GM21381 (cell line): ENCODE data around the gene GLI2.

ENCODE experiments used
- ATAC-seq: cut with Tn5 transposase; IDR thresholded peaks from one replicate; pipeline ENCODE4 v1.9.1; 2021; ENCODE audit warnings: mild to moderate bottlenecking, moderate library complexity; ENCODE audit not compliant: unreplicated experiment

Gene GLI2

DNA sequence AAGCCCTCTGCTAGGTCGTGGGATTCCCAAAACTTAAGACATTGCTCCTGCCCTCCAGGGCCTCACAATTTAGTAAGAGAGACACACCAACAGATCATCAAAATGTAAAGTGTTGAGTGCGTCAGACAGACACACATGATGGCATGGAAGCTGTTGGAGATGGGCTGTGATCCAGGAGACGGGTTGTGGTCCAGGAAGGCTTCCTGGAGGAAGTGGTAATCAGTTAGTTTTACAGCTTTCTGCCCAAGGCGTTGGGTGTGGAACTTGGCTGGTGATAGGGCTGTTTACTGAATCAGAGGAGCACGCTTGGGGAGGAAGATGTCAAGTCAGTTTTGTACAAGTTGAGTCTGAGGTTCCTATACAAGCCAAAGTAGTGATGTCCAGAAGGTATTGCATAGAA, 24.0 kb upstream of the GLI2 start:
- no peak for ATAC-seq

DNA sequence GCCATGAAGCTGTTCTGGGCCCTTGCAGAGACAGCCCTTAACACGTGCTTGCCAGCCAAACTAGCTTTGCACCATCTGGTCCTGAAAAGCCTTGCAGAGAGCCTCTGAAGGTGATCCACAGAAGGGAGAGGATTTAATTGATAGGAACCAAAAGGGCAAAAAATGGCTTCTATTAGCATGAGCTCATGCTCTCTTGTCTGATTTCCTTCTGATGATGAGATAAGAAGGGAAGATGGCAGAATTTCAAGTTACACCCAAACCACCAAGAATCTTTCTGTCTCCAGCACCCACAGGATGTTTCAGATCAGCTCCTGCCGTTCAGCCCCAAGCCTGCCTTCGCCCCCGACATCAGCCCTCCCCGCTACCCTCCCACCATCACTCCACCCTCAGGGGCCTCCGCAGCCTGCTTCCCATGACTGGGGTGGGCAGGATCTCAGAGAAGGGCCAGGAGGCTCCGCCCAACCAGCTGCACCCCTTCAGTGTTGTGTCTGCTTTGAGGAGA, 23.4 kb upstream of the GLI2 start:
- no peak for ATAC-seq

DNA sequence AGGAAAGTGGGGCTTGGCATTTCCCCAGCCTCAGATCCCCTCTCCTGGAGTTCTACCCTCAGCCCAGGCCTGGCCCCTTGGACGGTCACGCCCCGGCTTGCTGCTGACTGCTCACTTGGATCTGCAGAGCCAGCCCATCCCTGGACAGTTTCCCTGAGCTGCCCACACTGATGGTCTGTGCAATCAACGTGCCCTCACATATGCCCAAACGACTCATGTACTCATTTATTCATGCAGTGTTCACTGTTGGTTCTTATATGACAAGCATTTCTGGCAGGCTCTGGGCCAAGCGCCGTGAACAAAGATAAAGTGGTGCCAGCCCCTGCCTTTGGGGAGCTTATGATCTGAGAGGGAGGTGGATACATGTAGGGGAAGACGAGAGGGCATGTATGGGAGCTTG, 20.3 kb upstream of the GLI2 start:
- ATAC-seq = no peak

DNA sequence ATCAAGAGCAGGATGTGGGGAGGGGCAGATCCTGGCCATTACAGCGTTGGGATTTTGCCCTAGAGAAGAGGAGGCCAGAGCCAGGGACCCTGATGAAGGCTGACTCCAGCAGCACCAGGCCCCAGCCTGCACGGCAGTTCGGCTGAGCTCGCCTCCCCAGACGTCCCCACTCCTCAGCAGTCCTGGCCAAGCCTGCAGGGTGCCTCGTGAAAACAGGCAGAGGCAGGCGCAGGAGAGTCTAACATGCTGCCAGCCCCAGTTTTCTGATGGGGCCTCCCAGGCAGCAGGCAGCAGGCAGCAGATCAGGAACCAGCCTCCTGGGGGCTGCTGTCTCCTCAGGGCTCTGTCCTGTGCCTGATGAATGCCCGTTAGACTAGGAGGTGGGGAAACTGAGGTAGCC, 19.7 kb upstream of the GLI2 start:
- ATAC-seq = no peak

DNA sequence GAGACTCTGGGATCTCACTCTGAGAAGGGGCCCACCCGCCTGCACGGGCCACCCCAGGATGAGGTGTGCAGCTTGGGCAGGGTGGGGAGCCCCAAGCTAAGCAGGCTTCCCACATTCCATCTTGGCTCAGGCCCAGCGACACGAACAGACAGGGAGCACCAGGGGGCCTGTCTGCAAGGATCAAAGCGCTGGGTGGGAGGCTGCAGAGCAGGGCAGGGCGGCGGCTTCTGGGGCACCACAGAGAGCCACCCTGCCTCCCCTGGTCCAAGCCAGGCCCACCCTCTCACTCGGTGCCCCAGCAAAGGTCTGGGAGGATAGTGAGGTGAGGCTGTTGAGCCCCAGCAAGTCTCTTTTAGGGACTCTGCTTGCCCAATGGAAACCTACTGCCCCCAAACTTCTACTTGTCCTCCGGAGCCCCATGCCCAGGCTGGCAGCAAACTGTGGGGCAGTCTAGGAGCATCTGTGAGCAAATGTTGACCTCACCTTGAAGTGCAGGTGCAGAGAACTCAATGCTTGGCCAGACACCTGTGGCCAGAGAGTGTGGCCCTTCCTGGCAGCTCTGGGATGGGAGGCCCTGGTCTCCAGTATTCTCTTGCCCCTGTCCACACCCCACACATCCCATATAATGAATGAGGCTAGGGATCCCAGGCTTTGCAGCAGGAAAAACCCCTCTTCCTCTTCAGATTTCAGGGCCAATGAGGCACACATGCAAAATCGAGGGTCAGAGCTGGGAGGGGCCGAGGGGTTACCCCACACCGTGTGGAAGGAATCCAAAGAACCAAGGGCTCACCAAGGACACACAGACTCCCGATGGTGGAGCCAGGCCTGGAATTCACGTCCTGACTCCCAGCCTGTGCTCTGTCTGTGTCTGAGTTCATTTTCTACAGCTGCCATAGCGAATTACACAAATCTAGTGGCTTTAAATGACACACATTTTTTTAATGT, 18.8 kb upstream of the GLI2 start:
- no peak for ATAC-seq

DNA sequence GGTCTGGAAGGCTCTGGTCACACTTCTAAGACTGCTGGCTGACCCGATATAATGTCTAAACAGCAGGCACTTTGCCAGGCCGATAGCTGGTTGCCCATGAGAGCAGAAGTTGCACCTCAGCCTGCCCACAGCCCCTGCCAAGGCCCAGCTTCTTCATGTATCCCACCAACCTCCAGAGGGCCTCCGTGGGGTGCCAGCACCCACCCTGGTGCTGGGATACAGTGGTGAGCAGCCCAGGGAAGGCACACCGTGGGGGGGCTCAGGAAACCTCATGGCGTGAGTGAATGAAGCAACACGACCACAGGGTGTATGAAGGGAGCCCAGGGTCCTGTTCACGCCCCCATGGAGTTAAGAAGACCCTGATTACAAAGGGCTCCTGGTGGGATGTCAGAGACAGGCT, 16.2 kb upstream of the GLI2 start:
- ATAC-seq = no peak

DNA sequence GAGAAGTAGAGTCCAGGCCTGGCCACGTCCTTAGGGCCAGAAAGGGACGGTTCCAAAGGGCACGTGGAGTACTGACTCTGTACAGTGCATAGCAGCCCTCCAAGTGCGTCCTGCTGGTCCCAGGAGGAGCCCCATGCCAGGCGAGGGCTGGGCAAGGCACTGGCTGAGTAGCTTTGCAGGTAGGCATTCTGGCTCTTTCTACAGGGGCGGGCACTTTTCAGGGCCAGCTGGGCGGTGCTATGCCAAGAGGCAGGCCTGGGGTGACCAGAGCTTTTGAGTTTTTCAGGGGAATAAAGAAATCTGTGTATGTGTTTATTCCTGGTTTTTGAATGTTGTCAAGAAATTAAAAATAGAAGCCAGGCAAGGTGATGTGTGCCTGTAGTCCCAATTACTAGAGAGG, 15.4 kb upstream of the GLI2 start:
- no peak for ATAC-seq

DNA sequence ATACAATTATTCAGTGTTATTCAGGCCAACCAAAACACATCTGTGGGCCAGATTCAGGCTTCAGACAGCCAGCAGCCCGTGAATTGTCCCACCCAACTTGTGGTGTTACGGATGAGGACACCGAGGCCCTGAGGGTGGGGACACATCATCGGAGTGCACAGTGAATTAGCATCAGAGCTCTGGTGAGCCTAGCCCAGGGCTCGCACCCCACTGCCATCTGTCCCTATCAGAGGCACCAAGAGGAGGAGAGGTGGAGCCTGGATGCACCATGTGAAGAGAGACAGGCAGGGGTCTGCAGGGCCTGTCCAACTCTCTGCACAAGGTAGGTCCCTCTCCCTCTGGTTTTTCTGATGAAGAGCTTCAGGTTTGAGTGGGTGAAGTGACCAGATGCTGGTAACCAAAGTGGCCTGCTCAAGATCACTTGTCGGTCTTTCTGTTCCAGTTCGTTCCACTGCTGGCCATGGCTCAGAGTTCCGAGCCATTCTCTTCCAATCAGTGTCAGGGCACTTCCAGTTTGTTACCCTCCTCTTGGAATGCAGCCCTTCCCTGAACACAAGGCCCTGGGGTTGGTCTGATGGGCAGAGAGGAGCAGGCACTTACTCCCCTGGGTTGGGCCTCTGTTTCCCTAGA, 14.8 kb upstream of the GLI2 start:
- no peak for ATAC-seq

DNA sequence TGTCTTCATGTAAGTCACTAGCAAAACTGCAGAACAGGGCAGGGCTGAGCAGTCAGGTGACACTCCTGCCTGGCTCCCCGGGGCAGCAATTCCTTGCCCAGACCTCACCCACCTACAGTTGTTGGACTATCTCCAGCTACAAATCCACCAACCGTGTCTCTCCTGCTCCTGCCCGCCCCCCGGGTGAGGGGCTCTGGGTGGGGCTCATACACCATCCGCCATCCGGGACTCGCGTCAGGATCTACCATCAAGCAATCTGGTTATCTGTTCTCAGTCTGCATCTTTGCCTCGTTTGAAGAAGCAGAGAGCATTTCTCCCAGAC, 13.5 kb upstream of the GLI2 start:
- ATAC-seq = no peak

DNA sequence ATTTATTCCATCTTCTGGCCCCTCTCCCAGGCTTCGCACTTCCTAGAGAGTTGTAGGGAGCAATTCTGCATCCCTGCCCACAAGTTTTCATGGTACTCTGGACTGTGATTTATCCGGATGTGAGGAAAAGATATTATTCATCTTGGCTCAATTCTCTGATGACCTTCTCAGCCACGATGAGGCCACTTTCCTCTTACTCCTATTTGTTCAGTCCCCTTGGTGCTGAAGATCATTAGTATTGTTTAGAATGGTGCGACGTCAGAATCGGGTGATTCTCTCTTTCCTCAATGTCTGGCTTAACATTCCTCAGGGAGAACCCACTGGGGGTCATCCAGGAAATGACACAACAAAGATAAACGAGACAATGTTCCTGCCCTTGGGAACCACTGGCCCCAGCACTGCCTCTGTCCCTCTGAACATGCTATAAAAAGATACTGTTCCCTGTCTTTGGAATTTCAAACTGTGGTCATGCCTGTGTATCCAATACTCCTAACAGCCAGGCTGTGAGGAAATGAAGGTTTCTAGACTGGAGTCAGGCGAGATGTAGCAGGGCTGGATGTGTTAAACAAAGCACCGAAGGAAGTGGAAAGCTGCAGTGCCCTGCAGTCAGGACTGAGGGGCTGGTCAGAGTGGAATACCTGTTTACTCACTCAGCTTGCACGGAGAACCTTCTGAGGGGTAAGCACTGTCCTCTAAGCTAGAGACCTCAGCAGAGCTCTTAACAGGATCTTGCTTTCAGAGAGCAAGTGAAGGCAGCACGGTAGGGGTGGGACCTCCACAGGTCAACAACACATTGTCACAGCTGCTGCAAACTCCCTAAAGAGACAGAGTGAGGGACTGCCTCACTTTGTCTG, 12.9 kb upstream of the GLI2 start:
- no peak for ATAC-seq

DNA sequence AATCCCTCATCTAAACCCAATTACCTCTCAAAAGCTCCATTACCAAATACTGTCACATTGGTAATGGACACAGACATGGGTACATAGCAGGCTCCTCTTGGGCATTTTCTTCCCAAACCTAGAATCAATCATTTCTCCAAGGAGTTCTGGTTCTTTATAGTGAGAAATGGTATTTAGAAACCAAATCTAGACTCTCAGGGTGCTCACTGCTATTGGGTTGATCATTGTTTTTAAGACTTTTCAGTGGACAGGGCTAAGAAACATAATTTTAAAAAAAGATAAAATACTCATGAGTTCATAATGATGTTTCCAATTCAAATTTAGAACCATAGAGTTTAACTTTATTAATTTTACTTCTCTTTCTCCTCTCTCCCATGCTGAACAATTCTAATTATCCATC, 9.4 kb upstream of the GLI2 start:
- no peak for ATAC-seq

DNA sequence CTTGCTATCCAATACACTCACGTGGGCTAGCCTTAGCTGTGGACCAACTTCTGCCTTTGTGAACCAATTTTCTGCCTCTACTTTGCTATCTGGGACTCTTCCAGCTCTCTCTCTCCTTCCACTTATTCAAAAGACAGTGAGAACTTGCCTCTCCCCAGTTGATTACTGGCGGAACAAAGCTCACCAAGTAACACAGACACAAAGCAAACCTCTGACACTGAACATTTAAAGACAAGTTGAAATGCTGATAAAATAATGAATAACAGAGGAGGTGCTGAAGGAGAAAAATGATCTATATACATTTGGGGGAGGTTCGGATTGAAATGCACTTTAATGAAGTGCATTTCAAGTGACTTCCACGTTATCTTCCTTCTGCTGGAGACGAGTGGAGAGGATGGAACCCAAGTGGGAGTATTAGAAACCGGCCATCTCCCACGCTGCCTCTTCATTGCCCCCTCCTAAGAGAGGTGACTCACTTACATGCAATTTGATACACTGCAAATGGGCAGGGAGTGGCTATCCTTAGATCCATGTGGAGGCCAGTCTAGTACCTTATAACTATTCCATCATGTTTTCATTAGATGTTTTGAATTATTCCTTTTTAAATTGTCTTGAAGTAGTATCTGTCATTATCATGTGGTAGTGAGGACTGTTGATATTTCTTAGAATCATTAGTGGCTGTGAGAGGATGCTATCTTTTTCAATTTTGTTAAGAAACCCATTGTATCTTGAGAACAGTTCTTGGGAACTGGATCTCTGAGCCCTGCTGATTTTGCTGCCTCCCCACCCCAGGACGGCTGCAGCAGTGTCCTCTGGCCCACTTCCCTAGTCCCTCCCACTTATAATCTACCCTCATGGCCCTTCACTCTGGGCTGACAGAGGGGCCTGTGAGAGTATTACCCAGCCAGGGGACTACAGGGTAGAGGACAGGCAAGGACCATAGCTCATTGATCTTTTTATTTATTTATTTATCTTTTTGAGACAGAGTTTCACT, 6.0 kb upstream of the GLI2 start:
- ATAC-seq = no peak

DNA sequence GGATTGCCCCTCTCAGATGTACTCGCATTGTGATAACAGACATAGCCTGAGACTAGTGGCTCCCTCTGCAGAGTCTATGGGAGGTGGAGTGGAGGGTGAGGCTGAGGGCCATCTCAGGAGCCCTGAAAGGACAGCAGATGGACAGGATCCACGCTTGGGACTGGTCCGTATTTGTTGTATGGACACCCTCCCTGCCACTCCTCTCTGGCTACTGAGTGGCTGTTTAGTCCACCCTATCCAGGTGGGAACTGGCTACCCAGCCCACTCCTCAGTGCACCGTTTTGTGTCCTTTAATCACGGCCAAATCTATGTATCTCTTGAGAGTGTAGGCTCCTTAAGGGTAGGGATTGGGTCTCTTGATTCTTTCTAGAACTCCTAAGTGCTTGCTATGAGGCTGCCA, 4.5 kb upstream of the GLI2 start:
- ATAC-seq = no peak

DNA sequence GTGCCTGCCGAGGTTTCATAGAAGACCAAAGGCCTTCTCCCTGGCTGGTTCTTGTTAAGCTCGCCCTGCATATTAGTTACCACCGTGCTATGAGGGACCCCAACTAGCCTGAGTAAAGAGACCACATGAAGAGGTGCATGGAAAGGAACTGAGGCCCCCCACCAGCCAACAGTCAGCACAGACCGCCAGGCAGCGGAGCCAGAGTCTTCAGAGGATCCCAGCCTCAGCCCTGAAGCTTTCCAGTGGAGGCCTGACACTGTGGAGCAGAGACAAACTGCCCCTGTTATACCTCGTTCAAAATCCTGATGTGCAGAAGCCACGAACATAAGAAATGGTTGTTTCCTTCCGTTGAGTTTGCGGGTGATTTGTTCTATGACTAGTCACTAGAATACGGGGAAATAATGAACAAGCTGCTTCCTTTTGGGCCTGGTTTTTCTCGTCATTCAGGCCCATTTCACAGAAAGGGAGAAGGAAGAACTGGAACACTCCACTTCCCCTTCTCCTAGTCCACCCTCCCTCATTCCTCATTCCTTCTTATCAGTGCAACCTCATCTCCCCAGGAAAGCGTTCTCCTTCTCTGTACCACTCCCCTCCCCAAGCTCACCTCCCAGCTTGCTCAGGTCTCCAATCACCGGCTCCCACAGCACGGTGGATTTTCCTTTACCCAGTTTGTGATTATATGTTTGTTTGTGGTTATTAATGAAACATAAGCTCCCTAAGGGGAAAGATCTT, 3.0 kb upstream of the GLI2 start:
- no peak for ATAC-seq

DNA sequence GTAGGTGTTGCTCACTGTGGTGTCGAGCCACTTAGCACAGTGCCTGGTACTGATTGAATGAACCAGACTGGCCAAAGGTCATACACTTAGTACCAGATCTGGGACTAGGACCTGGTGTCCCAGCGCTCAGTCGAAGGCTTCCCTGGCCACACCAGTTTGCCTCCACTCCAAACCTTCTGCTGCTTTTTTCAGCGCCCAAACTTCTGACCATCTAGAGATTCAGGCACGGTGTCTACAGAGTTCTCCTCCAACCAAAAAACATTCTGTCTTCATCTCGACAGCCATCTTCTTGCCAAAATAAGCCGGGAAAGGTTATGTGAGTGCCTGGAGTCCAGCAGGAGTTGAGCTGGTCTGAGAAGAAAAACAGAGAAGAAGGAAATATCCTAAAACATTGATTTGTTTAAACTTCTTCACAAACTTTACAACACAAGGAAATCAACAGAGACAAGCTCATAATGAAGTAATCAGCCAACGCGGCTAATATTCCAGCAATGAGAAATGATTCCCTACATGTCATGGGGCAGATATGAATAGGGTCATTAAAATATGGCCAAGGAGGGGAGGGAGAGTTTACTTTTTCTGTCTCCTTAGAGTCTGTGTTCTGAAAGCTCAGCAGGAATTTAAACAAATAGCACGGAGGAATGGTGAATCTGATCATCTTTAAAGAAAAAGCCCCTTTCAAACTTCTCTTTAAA, 2.3 kb upstream of the GLI2 start:
- no peak for ATAC-seq

DNA sequence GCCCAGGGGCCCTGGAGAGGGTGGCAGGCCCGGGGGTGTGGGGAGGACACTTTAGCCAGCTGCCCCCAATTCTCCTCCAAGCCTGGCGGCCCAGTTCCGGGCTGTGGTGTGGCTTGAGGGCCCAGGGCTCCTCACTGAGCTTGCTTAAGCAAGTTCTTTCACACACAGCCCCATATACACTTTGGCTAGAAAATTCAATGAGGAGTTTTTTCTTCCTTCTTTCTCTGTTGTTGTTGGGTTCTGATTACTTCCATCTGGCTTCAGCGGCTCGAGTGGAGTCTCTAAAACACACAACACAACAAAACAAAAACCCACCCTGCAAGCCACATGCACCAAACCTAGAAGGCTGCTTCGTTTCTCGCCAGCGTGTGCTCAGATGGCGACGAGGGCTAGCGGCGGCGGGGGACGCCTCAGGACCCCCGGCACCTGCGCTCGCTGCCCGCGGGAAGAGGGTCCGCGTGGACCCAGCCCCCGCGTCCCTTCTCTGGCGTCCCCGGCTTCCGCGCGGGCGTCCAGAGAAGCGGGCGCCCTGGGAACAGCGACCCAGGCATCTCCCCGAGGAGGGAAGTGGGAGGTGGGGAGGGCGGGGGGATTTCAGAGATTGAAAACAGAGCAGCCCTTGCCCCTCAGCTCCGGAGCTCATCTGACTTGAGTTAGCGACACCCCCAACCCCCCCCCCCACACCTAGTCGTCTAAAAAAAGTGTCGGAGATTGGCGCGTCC, 577 bp upstream of the GLI2 start:
- ATAC-seq = no peak

DNA sequence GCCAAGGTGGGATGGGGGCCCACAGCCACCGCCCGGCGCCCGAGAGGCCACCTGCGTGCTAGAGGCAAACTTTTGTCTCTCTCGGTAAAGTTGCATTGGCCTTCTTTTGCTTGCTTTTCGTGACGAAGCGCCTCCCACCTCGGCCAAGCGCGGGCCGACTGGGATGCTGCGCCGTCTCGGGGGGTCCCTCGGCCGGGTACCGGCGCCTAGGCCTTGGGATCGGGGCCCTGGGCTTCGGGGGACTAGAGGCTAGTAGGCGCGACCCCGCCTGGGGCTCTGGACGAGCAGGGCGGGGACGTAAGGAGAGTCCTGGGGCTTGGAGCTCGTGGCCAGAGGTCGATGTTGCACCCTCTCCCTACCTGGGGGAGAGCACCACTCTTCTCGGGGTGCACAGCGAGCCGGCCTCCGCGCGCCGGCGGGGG, 545 bp downstream of the GLI2 start:
- no peak for ATAC-seq

DNA sequence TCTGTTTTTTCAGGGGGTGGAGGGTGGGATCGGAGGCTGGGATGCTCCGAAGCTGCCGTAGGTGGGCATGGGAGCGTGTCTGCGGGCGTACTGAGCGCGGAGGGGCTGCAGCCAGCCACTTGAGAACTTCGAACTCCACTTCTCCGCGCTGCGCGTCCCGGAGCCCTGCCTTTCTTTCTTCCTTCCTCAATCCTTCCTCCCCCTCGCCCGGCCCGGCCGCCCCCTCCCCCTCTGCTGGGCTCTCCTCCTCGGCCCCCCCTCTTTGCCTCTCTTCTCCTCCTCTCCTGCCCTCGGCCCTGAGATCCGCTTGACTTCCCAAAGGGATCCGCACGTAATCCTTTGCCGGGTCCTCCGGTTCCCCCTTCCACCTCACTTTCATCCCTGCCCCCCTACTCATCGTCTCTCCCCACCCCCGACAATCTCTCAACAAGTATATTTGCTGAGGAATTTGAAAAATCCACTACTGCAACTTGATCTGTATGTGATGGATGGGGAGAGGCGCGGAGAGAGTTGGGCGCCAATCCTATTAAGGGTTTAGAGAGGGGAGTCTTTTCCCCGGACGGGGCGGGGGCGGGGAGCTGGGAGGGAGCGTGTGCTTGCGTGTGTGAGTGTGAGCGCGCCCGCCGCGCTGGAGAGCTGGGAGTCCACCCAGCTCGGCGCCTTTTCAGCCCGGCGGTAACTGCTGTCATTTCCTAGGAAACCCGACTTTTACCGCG, 1.1 kb downstream of the GLI2 start:
- no peak for ATAC-seq
